ENCODE data around the gene SFXN4. TPM values are rescaled to one million over a fixed set of nuclear protein-coding genes. Genes with fewer than 3 reads are reported as not detected.
A peak's percentile ranks its signal among the peaks of the same experiment; 100 is the strongest.

SFXN4 gene
- total and polyA plus RNA-seq, 2 of the 4 experiments (the other 2 are of a cell fraction) = 12.0 to 12.5 TPM

DNA sequence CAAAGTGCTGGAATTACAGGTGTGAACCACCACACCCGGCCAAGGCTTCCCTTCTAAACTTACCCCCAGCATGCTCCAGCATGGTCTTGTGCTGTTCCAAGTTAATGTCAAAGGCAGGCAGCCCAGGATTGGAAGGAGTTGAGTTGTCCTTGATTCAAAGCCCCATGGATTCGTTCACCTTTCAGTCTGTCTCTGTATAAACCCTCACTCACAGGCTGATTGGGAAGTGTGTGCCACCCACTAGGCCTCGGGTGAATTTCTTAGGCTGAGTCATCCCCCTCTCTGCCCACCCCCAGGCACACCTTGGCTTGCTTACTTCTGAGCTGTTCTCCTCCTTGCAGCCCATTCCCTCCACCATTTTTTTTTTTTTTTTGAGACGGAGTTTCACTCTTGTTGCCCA lies 26.4 kb upstream of the SFXN4 start:
- Histone ChIP-seq H3K27ac (ENCODE audit: insufficient read depth, low read length) (no peak overlapping the region), H2BK15ac (ENCODE audit: low read depth, low read length) (peak overlapping the region; percentile 34; the same call in 1 of the 3 replicates), H4K5ac (ENCODE audit: low read depth, low read length) (no peak overlapping the region), H3K9me3 (ENCODE audit: control insufficient read depth, insufficient read depth, low read length) (peaks cover 2% of the 10 kb centered on the region; the same call in 1 of the 2 replicates), H3K4me3 (ENCODE audit: insufficient read depth, low read depth, low read length) (no peak overlapping the region), H4K20me1 (ENCODE audit: insufficient read depth, low read length) (peaks cover 7% of the 10 kb centered on the region; the same call in 1 of the 2 replicates), H4K91ac (ENCODE audit: insufficient read depth, low read depth, low read length) (peak overlapping the region; percentile 32), H2BK5ac (ENCODE audit: low read depth, low read length, poor library complexity, severe bottlenecking) (no peak overlapping the region), H3K4me1 (ENCODE audit: control insufficient read depth, insufficient read depth, low read length) (0 out of 2 replicates have a peak, but pooled peaks cover 4% of the 10 kb centered on the region), H4K8ac (ENCODE audit: low read depth in 2 of 2, low read length in 2 of 2) (no peak overlapping the region), H3K18ac (ENCODE audit: low read depth, low read length) (no peak overlapping the region), H3K4me2 (ENCODE audit: low read depth, low read length) (no peak overlapping the region), H3K27me3 (ENCODE audit: control insufficient read depth, insufficient read depth, low read length) (no peaks in the 10 kb centered on the region), H2BK120ac (ENCODE audit: low read depth, low read length) (peak overlapping the region; percentile 10; the same call in 1 of the 2 replicates), H3K9me1 (ENCODE audit: insufficient read depth, low read length) (no peaks in the 10 kb centered on the region; the same call in 1 of the 2 replicates), H3K9ac (ENCODE audit: low read depth, low read length) (no peak overlapping the region), H3K4ac (ENCODE audit: low read depth, low read length) (peak overlapping the region; percentile 60), H2AFZ (replicated peaks; ENCODE audit: low read length, poor library complexity) (peak overlapping the region; percentile 67), H2BK20ac (ENCODE audit: low read depth, low read length) (peak overlapping the region; percentile 74), H3K36me3 (ENCODE audit: control insufficient read depth, insufficient read depth, low read length) (no peaks in the 10 kb centered on the region), H2AK5ac (ENCODE audit: low read depth, low read length) (peak overlapping the region; percentile 17), H2AK9ac (replicated peaks; ENCODE audit: low read depth, low read length, poor library complexity) (no peak overlapping the region), H3K23ac (ENCODE audit: low read depth, low read length) (no peak overlapping the region), H3K14ac (replicated peaks; ENCODE audit: low read depth, low read length) (no peak overlapping the region), H3K56ac (ENCODE audit: extremely low read depth, insufficient read depth, low read length) (no peak overlapping the region), H3K79me1 (ENCODE audit: low read depth in 1 of 2, low read length in 2 of 2) (no peaks in the 10 kb centered on the region)
- POLR2A ChIA-PET (ENCODE audit: unreplicated experiment) = interaction anchor here (0.6 kb wide), 1 partner anchor 116 kb away, joined by 4 read pairs; no protein-coding TSS in a partner anchor
- WGBS, 2 experiments (ENCODE audit: extremely low coverage in 2 of 2, insufficient read length in 1 of 2) = no CpG with 5 or more reads among the region's 4 CpGs
- no peak for TF ChIP-seq RAD21 (IDR thresholded peaks at IDR 0.05; ENCODE audit: low read length)
- no TSS peak for BruUV-seq (replicated peaks)
- intact Hi-C loops (cut with micrococcal nuclease) (no loop called here), in situ Hi-C loops (cut with MboI; ENCODE audit: low sequenced_read_pairs) (loop anchor here (25.0 kb wide), 2 partner anchors 455 to 670 kb away; partner anchors contain the start of gene MCMBP), dilution Hi-C loops (cut with HindIII; ENCODE audit: low sequenced_read_pairs, unreplicated experiment) (no loop called here)
- no peak for ATAC-seq (ENCODE audit: low read depth)
- CTCF ChIA-PET = interaction anchor here (0.7 kb wide), 1 partner anchor 105 kb away, joined by 3 read pairs; no protein-coding TSS in a partner anchor
- DNase-seq = no peak

Data from IMR-90 (cell line).